Measurements from ENCODE around the gene FBXO31. TPM values are rescaled to one million over a fixed set of nuclear protein-coding genes. Genes with fewer than 3 reads are reported as not detected.

The FBXO31 gene
- total and polyA plus RNA-seq, 9 donors = 25.0 to 74.5 (median 54.5) TPM

- intact Hi-C loops (cut with DNase I) = loop anchor here in 3 of 4 donors (5.0 to 10.0 kb wide), 3 partner anchors 55 to 72 kb away; partner anchors contain the start of genes FBXO31 (in 1 of the 3) and MAP1LC3B (in 1 of the 3)
- H3K27me3 ChIP-seq = no peaks in the 10 kb centered on the region
- H3K4me1 ChIP-seq (ENCODE audit: insufficient read depth) = peaks cover 4% of the 10 kb centered on the region
- no peak for TF ChIP-seq CTCF (IDR thresholded peaks at IDR 0.05)
- no peak for TF ChIP-seq EP300 (IDR thresholded peaks at IDR 0.05)
- no peak for TF ChIP-seq POLR2A (IDR thresholded peaks at IDR 0.05)
- no peaks in the 10 kb centered on the region for H3K9me3 ChIP-seq
- no peak overlapping the region for H3K27ac ChIP-seq
- WGBS, 3 donors = 67 to 75% (median 70%) methylated on average over 6 to 7 of the region's 7 CpGs
- DNase-seq = peak in 2 of 5 donors; percentile 17 to 27
- H3K36me3 ChIP-seq = no peaks in the 10 kb centered on the region
- no peak overlapping the region for H3K4me3 ChIP-seq
These were observed 63.5 kb downstream of the FBXO31 start for GRCh38 chr16:87319997-87320491.

- Histone ChIP-seq H3K4me3 (no peak overlapping the region), H3K27ac (no peak overlapping the region), H3K36me3 (no peaks in the 10 kb centered on the region), H3K4me1 (ENCODE audit: insufficient read depth) (no peaks in the 10 kb centered on the region), H3K9me3 (no peaks in the 10 kb centered on the region), H3K27me3 (no peaks in the 10 kb centered on the region)
- DNase-seq = no peak
- TF ChIP-seq EP300 (IDR thresholded peaks at IDR 0.05) (no peak), CTCF (IDR thresholded peaks at IDR 0.05) (no peak), POLR2A (IDR thresholded peaks at IDR 0.05) (no peak)
- intact Hi-C loops (cut with DNase I) = loop anchor here in 1 of 4 donors (5.0 kb wide), 1 partner anchor 73 kb away; the partner anchor contains the start of gene MAP1LC3B
These were observed 64.6 kb downstream of the FBXO31 start for GRCh38 chr16:87319011-87319410.

- no peaks in the 10 kb centered on the region for H3K4me1 ChIP-seq (ENCODE audit: insufficient read depth)
- TF ChIP-seq CTCF (IDR thresholded peaks at IDR 0.05) = no peak
- no peak for TF ChIP-seq EP300 (IDR thresholded peaks at IDR 0.05)
- no peak for TF ChIP-seq POLR2A (IDR thresholded peaks at IDR 0.05)
- H3K36me3 ChIP-seq = no peaks in the 10 kb centered on the region
- peak overlapping the region; percentile 87 to 88 for H3K27ac ChIP-seq
- DNase-seq = peak; percentile 52 to 78 (median 70)
- peak overlapping the region; percentile 87 for H3K4me3 ChIP-seq
- no peaks in the 10 kb centered on the region for H3K27me3 ChIP-seq
- intact Hi-C loops (cut with DNase I) = loop anchor here in 1 of 4 donors (5.0 kb wide), 1 partner anchor 74 kb away; the partner anchor contains the start of gene MAP1LC3B
- WGBS, 3 donors = 4 to 5% (median 5%) methylated on average over 28 of the region's 28 CpGs
- no peaks in the 10 kb centered on the region for H3K9me3 ChIP-seq
These were observed 65.6 kb downstream of the FBXO31 start for GRCh38 chr16:87317750-87318644.

GRCh38 chr16:87316923-87317749, 66.4 kb downstream of the FBXO31 start, which contains the start of gene C16orf95:
TSS of gene C16orf95 (minus strand) at chr16:87317392. CDS start at chr16:87317242, 150 bp downstream.
- peak; percentile 95 to 98 (median 98) for DNase-seq
- Histone ChIP-seq H3K36me3 (no peaks in the 10 kb centered on the region), H3K4me3 (peak within 1 kb of the TSS; percentile 87), H3K27me3 (no peaks in the 10 kb centered on the region), H3K9me3 (no peaks in the 10 kb centered on the region), H3K4me1 (ENCODE audit: insufficient read depth) (no peaks in the 10 kb centered on the region), H3K27ac (peak within 1 kb of the TSS; percentile 87 to 88)
- intact Hi-C loops (cut with DNase I) = loop anchor here in 1 of 4 donors (5.0 kb wide), 1 partner anchor 75 kb away; the partner anchor contains the start of gene MAP1LC3B
- 1% methylated on average over 47 to 64 of the region's 64 CpGs for WGBS, 3 donors
- TF ChIP-seq EP300 (IDR thresholded peaks at IDR 0.05) = no peak
- peak; percentile 96 for TF ChIP-seq POLR2A (IDR thresholded peaks at IDR 0.05)
- peak; percentile 39 to 75 (median 60) for TF ChIP-seq CTCF (IDR thresholded peaks at IDR 0.05)

All from ovary (tissue), 9 donors.